ENCODE results near the gene SCAMP2.

The SCAMP2 gene

GRCh38 chr15:74820056-74820455 is 53.1 kb downstream of the SCAMP2 start:
- no peak for TF ChIP-seq CTCF (IDR thresholded peaks at IDR 0.05)

- no peak; the same call in 1 of the 2 replicates for TF ChIP-seq CTCF (IDR thresholded peaks at IDR 0.05)
These were observed 55.8 kb downstream of the SCAMP2 start for GRCh38 chr15:74817370-74817737.

- no peak for TF ChIP-seq CTCF (IDR thresholded peaks at IDR 0.05)
These were observed 56.4 kb downstream of the SCAMP2 start for GRCh38 chr15:74816624-74817369.

GRCh38 chr15:74815961-74816360 is 57.2 kb downstream of the SCAMP2 start:
- TF ChIP-seq CTCF (IDR thresholded peaks at IDR 0.05), result no peak

GRCh38 chr15:74815121-74815934 is 57.8 kb downstream of the SCAMP2 start:
- no peak for TF ChIP-seq CTCF (IDR thresholded peaks at IDR 0.05)

- TF ChIP-seq CTCF (IDR thresholded peaks at IDR 0.05), result no peak
These were observed 60.6 kb downstream of the SCAMP2 start, which contains the start of gene LMAN1L for GRCh38 chr15:74812533-74812932. LMAN1L (plus strand) TSS chr15:74812835; CDS start chr15:74812855, 20 bp downstream.

GRCh38 chr15:74809956-74810355 is 63.2 kb downstream of the SCAMP2 start:
- no peak for TF ChIP-seq CTCF (IDR thresholded peaks at IDR 0.05)
